Measurements from ENCODE around the gene C1QTNF12.

The C1QTNF12 gene

GRCh38 chr1:1284221-1285101 is 37.9 kb upstream of the C1QTNF12 start:
- WGBS: 96% methylated on average over 27 of the region's 32 CpGs
- Histone ChIP-seq H2BK12ac (ENCODE audit: low read length in 2 of 2) (no peak overlapping the region), H3K79me1 (replicated peaks; ENCODE audit: low read length, poor library complexity, severe bottlenecking) (no peaks in the 10 kb centered on the region), H3K4me3 (ENCODE audit: insufficient read depth in 1 of 2, low read depth in 1 of 2, low read length in 2 of 2) (no peak overlapping the region), H3K9ac (ENCODE audit: low read length) (no peak overlapping the region), H3K9me3 (ENCODE audit: control insufficient read depth, low read length) (no peaks in the 10 kb centered on the region), H3K27me3 (ENCODE audit: control insufficient read depth in 1 of 2, insufficient read depth in 1 of 2, low read length in 2 of 2) (peaks cover 0 to 33% of the 10 kb centered on the region in 2 experiments), H3K4me1 (ENCODE audit: control insufficient read depth, insufficient read depth, low read depth, low read length) (peaks cover 19% of the 10 kb centered on the region), H3K23ac (ENCODE audit: low read length in 2 of 2) (no peak overlapping the region), H3K18ac (ENCODE audit: low read depth in 1 of 2, low read length in 2 of 2) (no peak overlapping the region), H2AK5ac (ENCODE audit: low read length, severe bottlenecking) (no peak overlapping the region), H2AFZ (ENCODE audit: low read depth, low read length) (no peak overlapping the region), H3K14ac (ENCODE audit: low read length in 2 of 2) (no peak overlapping the region), H3K27ac (ENCODE audit: low read length, poor library complexity, severe bottlenecking) (no peak overlapping the region), H2BK120ac (ENCODE audit: low read depth, low read length) (no peak overlapping the region), H2BK15ac (ENCODE audit: low read depth, poor library complexity, severe bottlenecking) (no peak overlapping the region), H3K4me2 (ENCODE audit: low read length, poor library complexity, severe bottlenecking) (no peak overlapping the region), H4K91ac (ENCODE audit: low read length) (no peak overlapping the region), H4K8ac (ENCODE audit: low read length) (no peak overlapping the region), H3K36me3 (ENCODE audit: control insufficient read depth in 1 of 2, insufficient read depth in 2 of 2, low read depth in 1 of 2, low read length in 2 of 2) (no peaks in the 10 kb centered on the region), H2BK5ac (ENCODE audit: low read depth, low read length, poor library complexity, severe bottlenecking) (no peak overlapping the region), H3K4ac (ENCODE audit: low read depth in 1 of 2, low read length in 2 of 2) (no peak overlapping the region)
- no peak for DNase-seq

GRCh38 chr1:1283821-1284220 is 37.3 kb upstream of the C1QTNF12 start:
- 65% methylated on average over 3 of the region's 9 CpGs for WGBS
- H4K91ac ChIP-seq (ENCODE audit: low read length): no peak overlapping the region
- no peak overlapping the region for H3K14ac ChIP-seq (ENCODE audit: low read length in 2 of 2)
- no peak overlapping the region for H3K18ac ChIP-seq (ENCODE audit: low read depth in 1 of 2, low read length in 2 of 2)
- H2AK5ac ChIP-seq (ENCODE audit: low read length, severe bottlenecking): peak overlapping the region; percentile 35
- peaks cover 0 to 33% of the 10 kb centered on the region in 2 experiments for H3K27me3 ChIP-seq (ENCODE audit: control insufficient read depth in 1 of 2, insufficient read depth in 1 of 2, low read length in 2 of 2)
- no peak overlapping the region for H2AFZ ChIP-seq (ENCODE audit: low read depth, low read length)
- H3K4me1 ChIP-seq (ENCODE audit: control insufficient read depth, insufficient read depth, low read depth, low read length): peaks cover 21% of the 10 kb centered on the region
- H3K27ac ChIP-seq (ENCODE audit: low read length, poor library complexity, severe bottlenecking): no peak overlapping the region
- no peak overlapping the region for H3K23ac ChIP-seq (ENCODE audit: low read length in 2 of 2)
- no peak overlapping the region for H3K4me2 ChIP-seq (ENCODE audit: low read length, poor library complexity, severe bottlenecking)
- H3K79me1 ChIP-seq (replicated peaks; ENCODE audit: low read length, poor library complexity, severe bottlenecking): no peaks in the 10 kb centered on the region
- no peak overlapping the region for H2BK120ac ChIP-seq (ENCODE audit: low read depth, low read length)
- no peak overlapping the region for H3K4ac ChIP-seq (ENCODE audit: low read depth in 1 of 2, low read length in 2 of 2)
- no peak overlapping the region for H2BK15ac ChIP-seq (ENCODE audit: low read depth, poor library complexity, severe bottlenecking)
- no peak overlapping the region for H2BK12ac ChIP-seq (ENCODE audit: low read length in 2 of 2)
- no peaks in the 10 kb centered on the region for H3K36me3 ChIP-seq (ENCODE audit: control insufficient read depth in 1 of 2, insufficient read depth in 2 of 2, low read depth in 1 of 2, low read length in 2 of 2)
- H3K9me3 ChIP-seq (ENCODE audit: control insufficient read depth, low read length): no peaks in the 10 kb centered on the region
- no peak overlapping the region for H3K9ac ChIP-seq (ENCODE audit: low read length)
- H2BK5ac ChIP-seq (ENCODE audit: low read depth, low read length, poor library complexity, severe bottlenecking): no peak overlapping the region
- H4K8ac ChIP-seq (ENCODE audit: low read length): no peak overlapping the region
- no peak for DNase-seq
- H3K4me3 ChIP-seq (ENCODE audit: insufficient read depth in 1 of 2, low read depth in 1 of 2, low read length in 2 of 2): no peak overlapping the region

GRCh38 chr1:1282998-1283397 is 36.5 kb upstream of the C1QTNF12 start:
- Histone ChIP-seq H3K23ac (ENCODE audit: low read length in 2 of 2) (no peak overlapping the region), H2AK5ac (ENCODE audit: low read length, severe bottlenecking) (no peak overlapping the region), H3K9ac (ENCODE audit: low read length) (no peak overlapping the region), H2AFZ (ENCODE audit: low read depth, low read length) (no peak overlapping the region), H3K4me1 (ENCODE audit: control insufficient read depth, insufficient read depth, low read depth, low read length) (peaks cover 21% of the 10 kb centered on the region), H2BK5ac (ENCODE audit: low read depth, low read length, poor library complexity, severe bottlenecking) (no peak overlapping the region), H3K79me1 (replicated peaks; ENCODE audit: low read length, poor library complexity, severe bottlenecking) (no peaks in the 10 kb centered on the region), H3K36me3 (ENCODE audit: control insufficient read depth in 1 of 2, insufficient read depth in 2 of 2, low read depth in 1 of 2, low read length in 2 of 2) (no peaks in the 10 kb centered on the region), H3K27me3 (ENCODE audit: control insufficient read depth in 1 of 2, insufficient read depth in 1 of 2, low read length in 2 of 2) (peaks cover 0 to 33% of the 10 kb centered on the region in 2 experiments), H2BK15ac (ENCODE audit: low read depth, poor library complexity, severe bottlenecking) (peak overlapping the region; percentile 52), H3K14ac (ENCODE audit: low read length in 2 of 2) (no peak overlapping the region), H3K18ac (ENCODE audit: low read depth in 1 of 2, low read length in 2 of 2) (no peak overlapping the region), H2BK12ac (ENCODE audit: low read length in 2 of 2) (no peak overlapping the region), H3K4ac (ENCODE audit: low read depth in 1 of 2, low read length in 2 of 2) (no peak overlapping the region), H4K91ac (ENCODE audit: low read length) (no peak overlapping the region), H2BK120ac (ENCODE audit: low read depth, low read length) (no peak overlapping the region), H3K4me3 (ENCODE audit: insufficient read depth in 1 of 2, low read depth in 1 of 2, low read length in 2 of 2) (no peak overlapping the region), H3K4me2 (ENCODE audit: low read length, poor library complexity, severe bottlenecking) (no peak overlapping the region), H3K27ac (ENCODE audit: low read length, poor library complexity, severe bottlenecking) (no peak overlapping the region), H4K8ac (ENCODE audit: low read length) (no peak overlapping the region), H3K9me3 (ENCODE audit: control insufficient read depth, low read length) (no peaks in the 10 kb centered on the region)
- DNase-seq: peak; percentile 33
- WGBS: 85% methylated on average over 14 of the region's 14 CpGs

- no peak overlapping the region for H3K4ac ChIP-seq (ENCODE audit: low read depth in 1 of 2, low read length in 2 of 2)
- H2AK5ac ChIP-seq (ENCODE audit: low read length, severe bottlenecking): no peak overlapping the region
- H3K4me2 ChIP-seq (ENCODE audit: low read length, poor library complexity, severe bottlenecking): no peak overlapping the region
- no peak overlapping the region for H3K23ac ChIP-seq (ENCODE audit: low read length in 2 of 2)
- H2BK120ac ChIP-seq (ENCODE audit: low read depth, low read length): no peak overlapping the region
- H2BK5ac ChIP-seq (ENCODE audit: low read depth, low read length, poor library complexity, severe bottlenecking): no peak overlapping the region
- no peak overlapping the region for H2AFZ ChIP-seq (ENCODE audit: low read depth, low read length)
- H3K4me3 ChIP-seq (ENCODE audit: insufficient read depth in 1 of 2, low read depth in 1 of 2, low read length in 2 of 2): no peak overlapping the region
- no peak overlapping the region for H4K91ac ChIP-seq (ENCODE audit: low read length)
- H3K9me3 ChIP-seq (ENCODE audit: control insufficient read depth, low read length): no peaks in the 10 kb centered on the region
- no peak overlapping the region for H3K27ac ChIP-seq (ENCODE audit: low read length, poor library complexity, severe bottlenecking)
- H3K36me3 ChIP-seq (ENCODE audit: control insufficient read depth in 1 of 2, insufficient read depth in 2 of 2, low read depth in 1 of 2, low read length in 2 of 2): no peaks in the 10 kb centered on the region
- no peak overlapping the region for H2BK12ac ChIP-seq (ENCODE audit: low read length in 2 of 2)
- H2BK15ac ChIP-seq (ENCODE audit: low read depth, poor library complexity, severe bottlenecking): peak overlapping the region; percentile 29
- no peak overlapping the region for H3K18ac ChIP-seq (ENCODE audit: low read depth in 1 of 2, low read length in 2 of 2)
- H3K9ac ChIP-seq (ENCODE audit: low read length): no peak overlapping the region
- DNase-seq: peak; percentile 72
- 74% methylated on average over 26 of the region's 26 CpGs for WGBS
- peaks cover 21% of the 10 kb centered on the region for H3K4me1 ChIP-seq (ENCODE audit: control insufficient read depth, insufficient read depth, low read depth, low read length)
- H4K8ac ChIP-seq (ENCODE audit: low read length): no peak overlapping the region
- H3K14ac ChIP-seq (ENCODE audit: low read length in 2 of 2): no peak overlapping the region
- no peaks in the 10 kb centered on the region for H3K79me1 ChIP-seq (replicated peaks; ENCODE audit: low read length, poor library complexity, severe bottlenecking)
- peaks cover 0 to 23% of the 10 kb centered on the region in 2 experiments for H3K27me3 ChIP-seq (ENCODE audit: control insufficient read depth in 1 of 2, insufficient read depth in 1 of 2, low read length in 2 of 2)
Measured at GRCh38 chr1:1281533-1282321, 35.2 kb upstream of the C1QTNF12 start.

Measured in mesenchymal stem cell (in vitro differentiated cells and primary cell).